OCI-LY3 (cell line): ENCODE results near the gene OR52N2.

Source experiments
- H2AFZ ChIP-seq: fragments of 200-600, 300-600 bp; shearing (Covaris generic); 2 replicates; pipeline ENCODE4 v1.6.0; 2014; ENCODE audit warnings: antibody characterized with exemption, low read depth, low read length
- H3K27ac ChIP-seq: fragments of 200-600, 300-600 bp; sonication (generic); 2 replicates; pipeline ENCODE4 v1.5.1; 2014; ENCODE audit warnings: mild to moderate bottlenecking, low read length, moderate library complexity, mixed read lengths
- H3K27me3 ChIP-seq: fragments of 200-600, 300-600 bp; sonication (generic); 2 replicates; pipeline ENCODE4 v1.6.1; 2014; ENCODE audit warnings: low read depth, low read length, mixed read lengths
- H3K36me3 ChIP-seq: fragments of 200-600, 300-600 bp; sonication (generic); replicated peaks from 2 replicates; pipeline ENCODE3; 2014; ENCODE audit warnings: low read depth, low read length, mixed read lengths
- H3K4me1 ChIP-seq: fragments of 300-600, 200-600 bp; sonication (generic); 2 replicates; pipeline ENCODE4 v1.6.1; 2014; ENCODE audit warnings: low read length, mixed read lengths
- H3K4me2 ChIP-seq: fragments of 200-600, 300-600 bp; sonication (generic); 2 replicates; pipeline ENCODE4 v1.6.1; 2014; ENCODE audit warnings: low read length, mixed read lengths
- H3K4me3 ChIP-seq: fragments of 300-600, 200-600 bp; sonication (generic); 2 replicates; pipeline ENCODE4 v1.5.1; 2014; ENCODE audit warnings: antibody characterized with exemption, mild to moderate bottlenecking, low read length, moderate library complexity
- H3K79me2 ChIP-seq: fragments of 300-600, 200-600 bp; shearing (Covaris generic); 2 replicates; pipeline ENCODE4 v1.6.1; 2014; ENCODE audit warnings: mild to moderate bottlenecking, low read length, mixed read lengths
- H3K9ac ChIP-seq: fragments of 300-600, 200-600 bp; shearing (Covaris generic); 2 replicates; pipeline ENCODE4 v1.6.0; 2014; ENCODE audit warnings: mild to moderate bottlenecking, low read length, moderate library complexity
- H3K9me3 ChIP-seq: fragments of 200-600, 300-600 bp; shearing (Covaris generic); 2 replicates; pipeline ENCODE4 v1.6.1; 2014; ENCODE audit warnings: low read length, mixed read lengths; ENCODE audit not compliant: insufficient read depth
- H4K20me1 ChIP-seq: fragments of 200-600, 300-600 bp; sonication (generic); 2 replicates; pipeline ENCODE4 v1.6.1; 2016; ENCODE audit warnings: low read length, mixed read lengths; ENCODE audit not compliant: insufficient read depth
- CTCF ChIP-seq: fragments of 200-600, 300-600 bp; sonication (generic); IDR thresholded peaks from 2 replicates; pipeline ENCODE4 v1.5.1; 2014; ENCODE audit warnings: antibody characterized with exemption, low read length, low read depth
- EZH2phosphoT487 ChIP-seq: fragments of 200-600 bp; shearing (Covaris generic); IDR thresholded peaks from 2 replicates; pipeline ENCODE4 v1.6.1; 2018; ENCODE audit warnings: antibody characterized with exemption, mixed run types, low read depth

OR52N2 gene

GRCh38 chr11:5847711-5848110 lies 39.0 kb downstream of the OR52N2 start:
- Histone ChIP-seq H3K27me3 (no peaks in the 10 kb centered on the region), H3K36me3 (no peaks in the 10 kb centered on the region), H3K27ac (no peak overlapping the region), H3K4me3 (no peak overlapping the region), H3K9me3 (no peaks in the 10 kb centered on the region), H3K4me1 (no peaks in the 10 kb centered on the region), H3K4me2 (no peak overlapping the region), H3K79me2 (no peaks in the 10 kb centered on the region), H2AFZ (no peak overlapping the region), H3K9ac (no peak overlapping the region), H4K20me1 (no peaks in the 10 kb centered on the region)
- TF ChIP-seq CTCF, result no peak

- Histone ChIP-seq H2AFZ (no peak overlapping the region), H3K4me3 (no peak overlapping the region), H3K36me3 (no peaks in the 10 kb centered on the region), H3K27ac (no peak overlapping the region), H3K27me3 (no peaks in the 10 kb centered on the region; the same call in 1 of the 2 replicates), H3K4me2 (no peak overlapping the region), H3K9me3 (no peaks in the 10 kb centered on the region), H3K4me1 (no peaks in the 10 kb centered on the region), H3K79me2 (no peaks in the 10 kb centered on the region), H4K20me1 (no peaks in the 10 kb centered on the region), H3K9ac (no peak overlapping the region)
- TF ChIP-seq CTCF, result no peak
- TF ChIP-seq EZH2phosphoT487, result no peak
These were observed 42.3 kb downstream of the OR52N2 start for GRCh38 chr11:5851002-5851401.

- Histone ChIP-seq H3K36me3 (no peaks in the 10 kb centered on the region), H3K4me3 (no peak within 1 kb of the TSS), H3K27me3 (no peaks in the 10 kb centered on the region; the same call in 1 of the 2 replicates), H3K4me2 (no peak within 1 kb of the TSS), H3K4me1 (no peaks in the 10 kb centered on the region), H3K79me2 (no peaks in the 10 kb centered on the region), H3K9me3 (no peaks in the 10 kb centered on the region), H4K20me1 (no peaks in the 10 kb centered on the region), H3K9ac (no peak within 1 kb of the TSS), H3K27ac (no peak within 1 kb of the TSS), H2AFZ (no peak within 1 kb of the TSS)
- TF ChIP-seq EZH2phosphoT487, result no peak
- no peak for TF ChIP-seq CTCF
These were observed 48.9 kb downstream of the OR52N2 start, which contains the start of gene OR52E8 for GRCh38 chr11:5857590-5857989. TSS of gene OR52E8 (minus strand) at chr11:5857690. CDS start at chr11:5857690, 0 bp downstream.

- no peak overlapping the region for H3K4me2 ChIP-seq
- H3K27me3 ChIP-seq, result no peaks in the 10 kb centered on the region
- H3K9ac ChIP-seq, result no peak overlapping the region
- H3K4me1 ChIP-seq, result no peaks in the 10 kb centered on the region
- no peaks in the 10 kb centered on the region for H4K20me1 ChIP-seq
- H3K27ac ChIP-seq, result no peak overlapping the region
- no peak overlapping the region for H3K4me3 ChIP-seq
- no peak overlapping the region for H2AFZ ChIP-seq
- TF ChIP-seq EZH2phosphoT487, result no peak
- no peak for TF ChIP-seq CTCF
- H3K79me2 ChIP-seq, result no peaks in the 10 kb centered on the region
- H3K9me3 ChIP-seq, result no peaks in the 10 kb centered on the region
- H3K36me3 ChIP-seq, result no peaks in the 10 kb centered on the region
These were observed 57.1 kb downstream of the OR52N2 start for GRCh38 chr11:5865826-5866225.
